ENCODE results near the gene DDX27. TPM values are rescaled to one million over a fixed set of nuclear protein-coding genes. Genes with fewer than 3 reads are reported as not detected.

The DDX27 gene
- total and polyA plus RNA-seq, 9 of the 15 experiments (the other 6 are each of a cell fraction or from before 2014, with no cell fraction given), result 17.9 to 79.3 (median 57.0) TPM

- TF ChIP-seq ZNF592 (IDR thresholded peaks at IDR 0.05) (peak; percentile 37; the same call in 1 of the 2 replicates), MAZ (CRISPR knock-in tag; conservative IDR thresholded peaks at IDR 0.05 in 1 of 2, IDR thresholded peaks at IDR 0.05 in 1 of 2) (peak in 1 of 2 experiments; percentile 56; a peak in 1 of 4 replicates), REST (IDR thresholded peaks at IDR 0.05; ENCODE audit: borderline replicate concordance) (peak; percentile 61; the same call in 1 of the 2 replicates), REST (CRISPR knock-in tag; IDR thresholded peaks at IDR 0.05; ENCODE audit: low read depth) (no peak), MTA3 (IDR thresholded peaks at IDR 0.05; ENCODE audit: borderline replicate concordance) (peak; percentile 45; the same call in 1 of the 2 replicates), CTCFL (IDR thresholded peaks at IDR 0.05; ENCODE audit: borderline replicate concordance, insufficient read depth, low read depth, low read length, poor library complexity, severe bottlenecking) (peak; percentile 33), CGGBP1 (CRISPR knock-in tag; IDR thresholded peaks at IDR 0.05) (no peak), ARNT (IDR thresholded peaks at IDR 0.05) (peak in 1 of 2 experiments; percentile 73; a peak in 1 of 4 replicates), HCFC1 (IDR thresholded peaks at IDR 0.05; ENCODE audit: low read depth, low read length) (no peak), RB1 (IDR thresholded peaks at IDR 0.05; ENCODE audit: low read depth) (peak; percentile 81; the same call in 1 of the 2 replicates)
Observed at GRCh38 chr20:49216991-49217578, 2.1 kb upstream of the DDX27 start (continued).
